NT2/D1 (cell line): ENCODE results near the gene WDR1.

ENCODE experiments used
- SUZ12 ChIP-seq: IDR thresholded peaks from 2 replicates; pipeline ENCODE4 v1.6.1; 2011; ENCODE audit not compliant: insufficient read length, insufficient read depth; ENCODE audit errors: extremely low read depth
- YY1 ChIP-seq: IDR thresholded peaks from 2 replicates; pipeline ENCODE4 v1.6.1; 2011; ENCODE audit not compliant: insufficient read length, insufficient read depth
- ZNF274 ChIP-seq: IDR thresholded peaks from 2 replicates; pipeline ENCODE4 v1.6.1; 2011; ENCODE audit warnings: mild to moderate bottlenecking, low read depth, low read length

- no peak for TF ChIP-seq YY1
- no peak for TF ChIP-seq ZNF274
- no peak for TF ChIP-seq SUZ12
These were observed 28.4 kb upstream of the WDR1 start for GRCh38 chr4:10144966-10145365.
